IPS DF 4.7 (cell line): Measurements from ENCODE around the gene EXOG.

Source experiments
- DNase-seq: peaks from one replicate; pipeline ENCODE4 v3.0.0-alpha.2; 2013; ENCODE audit warnings: low spot score; ENCODE audit errors: extremely low read depth

EXOG gene

DNA sequence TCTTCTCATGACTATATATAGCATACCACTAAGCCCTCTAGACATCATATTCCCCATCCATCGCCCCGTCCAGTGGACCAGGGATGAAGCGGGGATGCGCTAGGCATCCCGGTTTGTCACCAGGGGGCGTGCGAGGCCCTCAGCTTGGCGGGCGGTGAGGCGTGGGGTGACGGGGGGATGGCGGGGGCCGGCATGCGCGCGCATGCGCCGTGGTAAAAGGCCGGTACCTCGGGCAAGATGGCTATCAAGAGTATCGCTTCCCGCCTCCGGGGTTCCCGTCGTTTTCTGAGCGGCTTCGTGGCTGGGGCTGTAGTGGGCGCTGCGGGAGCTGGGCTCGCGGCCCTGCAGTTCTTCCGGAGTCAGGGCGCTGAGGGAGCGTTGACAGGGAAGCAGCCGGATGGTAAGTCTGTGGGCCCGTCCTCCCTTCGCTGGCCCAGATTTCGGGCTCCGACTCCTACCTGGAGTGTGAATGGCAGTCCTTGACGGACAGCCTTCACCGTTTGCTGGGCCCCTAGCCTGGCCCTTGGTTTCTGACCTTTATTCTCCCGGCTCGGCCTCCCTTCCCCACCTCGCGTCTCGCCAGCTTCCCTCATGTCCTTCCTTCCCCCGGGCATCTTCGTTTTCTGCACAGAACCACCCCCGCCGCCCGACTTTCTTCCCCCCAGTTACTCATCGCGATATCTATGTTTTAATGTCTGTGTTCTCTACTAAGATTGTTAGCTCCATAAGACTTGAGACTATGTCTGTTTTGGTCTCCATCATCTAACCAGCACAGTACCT, at the start of gene EXOG:
Gene EXOG (plus strand): TSS at position 210 of the 780 bp plus-strand sequence. CDS start 28 bp downstream, at position 238.
- peak; percentile 33 for DNase-seq

GRCh38 chr3:38446812-38447211, 49.3 kb upstream of the EXOG start:
- DNase-seq: no peak

- DNase-seq: no peak
These were observed 45.3 kb upstream of the EXOG start for GRCh38 chr3:38450853-38451252.

DNA sequence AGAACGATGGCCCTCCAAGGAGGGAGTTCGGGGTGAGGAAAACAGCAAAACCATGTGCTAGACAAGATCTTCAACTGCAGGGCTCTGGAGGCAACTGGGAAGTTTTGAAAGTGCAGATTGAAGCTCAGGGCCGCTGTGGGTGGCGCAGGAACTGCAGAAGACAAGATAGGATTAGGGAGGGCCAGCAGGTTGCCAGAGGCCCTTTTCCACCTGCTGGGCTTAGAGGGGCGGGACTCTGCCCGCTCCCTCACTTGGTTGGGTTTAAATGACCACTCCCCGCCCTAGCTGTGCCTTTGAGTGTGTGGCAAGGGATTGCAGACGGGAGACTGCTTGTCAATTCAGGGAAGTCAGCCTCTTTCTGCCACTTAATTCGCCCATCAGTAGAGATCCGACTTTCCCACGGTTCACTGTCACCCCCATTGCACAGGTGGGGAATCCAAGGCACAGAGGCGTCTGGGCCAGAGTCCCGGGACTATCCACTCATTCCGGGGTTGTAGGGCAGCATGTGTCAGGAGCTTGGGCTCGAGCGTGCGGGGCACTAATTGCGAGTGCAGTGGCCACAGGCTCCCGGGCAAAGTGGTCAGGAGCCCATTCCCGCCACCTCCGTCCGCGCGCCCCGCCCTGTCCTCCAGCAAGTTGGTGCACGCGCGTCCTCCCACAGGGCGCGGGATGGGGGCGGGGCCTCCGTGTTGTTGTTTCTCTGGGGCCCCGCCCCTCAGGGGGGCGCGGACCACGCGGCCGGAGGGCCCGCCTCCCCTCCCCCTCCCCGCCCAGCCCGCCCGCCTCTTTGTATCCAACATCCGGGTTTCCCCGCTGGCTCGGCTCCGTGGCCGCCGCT, 42.8 kb upstream of the EXOG start, which contains the start of gene ACVR2B:
Gene ACVR2B (plus strand): TSS at position 816 of the 838 bp plus-strand sequence. CDS start 433 bp downstream, outside the sequence.
- no peak for DNase-seq

DNA sequence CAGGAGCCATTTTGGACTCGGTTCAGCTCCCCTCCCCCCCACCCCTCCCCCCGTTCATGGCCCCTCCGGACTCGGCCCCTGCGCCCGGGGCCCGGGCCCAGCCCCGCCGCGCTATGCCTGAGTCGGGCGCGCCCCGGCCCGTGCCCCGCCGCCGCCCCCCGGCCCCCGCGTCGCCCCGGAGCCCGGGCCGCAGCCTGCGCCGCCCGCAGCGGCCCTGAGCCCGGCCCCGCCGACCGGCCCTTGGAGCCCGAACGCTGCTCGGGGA, 42.3 kb upstream of the EXOG start:
- no peak for DNase-seq

DNA sequence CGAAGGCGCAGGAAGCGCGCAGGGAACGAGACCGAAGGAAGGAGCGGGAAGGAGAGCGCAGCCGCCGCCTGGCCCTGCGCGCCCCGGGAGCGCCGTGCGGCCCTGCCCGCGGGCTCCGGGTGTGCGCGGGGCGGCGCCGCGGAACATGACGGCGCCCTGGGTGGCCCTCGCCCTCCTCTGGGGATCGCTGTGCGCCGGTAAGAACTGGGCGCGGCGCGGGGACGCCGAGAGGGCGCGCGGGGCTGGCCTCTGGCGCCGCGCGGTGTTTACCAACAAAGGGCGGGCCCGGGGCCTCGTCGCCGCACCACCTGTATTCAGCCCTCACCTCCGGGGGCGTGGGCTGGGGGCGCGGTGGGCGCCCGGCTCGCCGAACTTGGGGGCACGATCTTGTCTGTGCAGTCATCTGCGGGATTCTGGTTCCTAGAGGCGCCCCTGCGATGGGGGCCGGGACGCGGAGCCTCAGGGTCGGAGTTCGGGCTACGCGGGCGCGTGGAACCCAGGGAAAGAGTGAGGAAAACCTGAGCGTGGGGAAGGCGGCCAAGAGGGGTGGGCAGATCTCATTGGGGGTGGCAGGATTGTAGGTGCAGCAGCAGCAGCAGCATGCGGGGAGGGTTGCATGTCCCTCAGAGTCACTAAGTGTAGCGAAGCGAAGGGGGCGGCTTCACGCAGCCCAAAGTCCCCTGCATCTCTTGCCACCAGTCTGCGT, 41.8 kb upstream of the EXOG start:
- DNase-seq: no peak

- no peak for DNase-seq
These were observed 41.1 kb upstream of the EXOG start for GRCh38 chr3:38454884-38455638.

- no peak for DNase-seq
These were observed 40.3 kb upstream of the EXOG start for GRCh38 chr3:38455639-38456430.

DNA sequence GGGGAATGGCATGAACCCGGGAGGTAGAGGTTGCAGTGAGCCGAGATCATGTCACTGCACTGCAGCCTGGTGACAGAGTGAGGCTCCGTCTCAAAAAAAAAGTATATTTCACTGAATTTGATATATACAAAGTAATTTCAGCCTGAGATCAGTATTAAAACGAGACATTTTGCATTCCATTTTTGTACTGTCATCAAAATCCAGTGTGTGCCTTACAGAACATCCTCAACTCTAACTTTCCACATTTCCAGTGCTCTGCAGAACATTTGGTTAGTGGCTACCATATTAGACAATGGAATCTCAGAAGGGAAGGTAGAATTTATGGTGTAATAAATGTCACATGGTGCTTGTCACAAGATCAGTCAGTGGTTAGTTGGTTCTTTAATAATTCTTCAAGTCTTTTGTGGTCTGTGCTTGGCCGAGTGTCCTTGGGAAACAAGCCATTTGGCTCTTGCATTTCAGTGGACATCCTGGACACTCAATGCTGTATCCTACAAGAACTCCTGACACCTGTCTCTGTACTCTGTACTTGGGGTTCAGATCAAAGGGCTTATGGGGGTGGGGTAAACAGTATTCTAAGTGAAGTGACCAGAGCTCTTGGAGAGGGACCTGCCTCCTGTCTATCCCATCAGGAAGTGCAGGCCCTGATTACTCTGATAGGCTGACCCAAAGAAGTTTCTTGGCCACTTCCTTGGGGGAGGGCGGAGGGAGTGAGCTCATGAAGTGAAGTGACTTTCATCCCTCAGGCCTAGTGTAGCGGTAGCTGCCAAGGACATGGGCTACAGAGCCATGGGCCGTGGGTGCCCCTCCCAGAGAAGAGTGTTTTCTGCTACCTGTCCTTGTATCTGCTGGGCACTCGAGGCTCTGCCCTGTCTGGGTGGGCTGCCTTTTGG, 38.8 kb upstream of the EXOG start:
- DNase-seq: no peak

- DNase-seq: no peak
These were observed 37.2 kb upstream of the EXOG start for GRCh38 chr3:38458796-38459498.

GRCh38 chr3:38459499-38460048, 36.6 kb upstream of the EXOG start:
- no peak for DNase-seq

DNA sequence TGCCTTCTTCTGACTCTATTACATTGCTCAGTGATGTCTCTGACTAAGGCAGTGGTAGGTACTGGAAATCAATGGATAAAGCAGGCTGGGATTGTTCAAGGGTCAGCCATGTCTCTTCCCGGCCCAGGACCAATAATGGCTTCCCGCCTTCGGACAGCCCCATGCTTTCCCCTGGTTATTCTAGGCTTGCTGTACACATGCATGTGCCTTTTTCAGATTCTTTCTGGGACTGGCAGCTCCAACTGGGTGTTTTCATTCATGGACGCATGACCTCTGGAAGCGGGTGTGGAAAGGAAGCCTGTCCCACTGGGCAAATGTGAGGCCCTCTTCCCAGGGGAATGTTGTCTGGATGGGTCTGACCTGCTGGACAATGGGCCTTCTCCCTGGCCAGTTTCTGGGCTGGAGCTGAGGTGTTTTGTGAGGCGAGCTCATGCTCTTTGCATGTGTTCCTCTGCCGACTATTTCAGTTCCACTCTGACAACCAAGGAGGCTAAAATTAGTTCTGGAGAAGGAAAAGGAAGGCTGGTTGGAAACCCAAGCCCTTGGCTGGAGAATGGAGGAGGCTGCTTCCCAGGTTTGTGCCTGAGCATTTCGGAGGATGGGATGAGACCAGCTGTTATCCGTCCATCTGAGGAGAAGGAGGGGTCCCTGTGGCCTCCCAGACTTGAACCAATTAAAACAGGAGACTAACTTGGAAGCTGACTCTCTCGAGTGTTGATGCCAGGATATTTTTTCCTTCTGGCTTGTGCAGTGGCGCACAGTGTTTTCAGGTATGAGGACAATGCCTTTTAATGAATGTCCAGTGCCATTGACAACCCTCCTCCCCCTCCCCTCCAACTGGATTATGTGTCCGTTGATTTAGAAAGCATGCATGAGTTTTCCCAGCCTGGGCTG, 35.5 kb upstream of the EXOG start:
- no peak for DNase-seq

- no peak for DNase-seq
These were observed 30.5 kb upstream of the EXOG start for GRCh38 chr3:38465588-38466154.

GRCh38 chr3:38468765-38469164, 27.4 kb upstream of the EXOG start:
- no peak for DNase-seq

DNA sequence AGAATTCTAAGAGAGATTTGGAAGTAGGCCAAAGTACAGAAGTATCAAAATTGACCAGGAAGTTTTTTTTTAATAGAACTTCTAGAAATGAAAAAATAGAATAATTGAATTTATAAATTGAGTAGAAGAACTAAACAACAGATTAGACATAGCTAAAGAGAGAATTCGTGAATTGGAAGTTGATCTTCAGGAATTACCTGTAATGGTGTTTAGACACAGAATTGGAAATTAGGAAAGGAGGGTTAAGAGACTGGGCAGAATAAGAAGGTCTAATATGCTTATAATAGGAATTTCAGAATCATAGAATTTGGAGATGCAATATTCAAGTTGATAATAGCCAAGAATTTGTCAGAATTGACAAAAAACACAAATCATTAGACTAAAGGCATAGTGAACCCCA, 26.3 kb upstream of the EXOG start:
- DNase-seq: no peak

- DNase-seq: no peak
These were observed 24.8 kb upstream of the EXOG start for GRCh38 chr3:38471260-38471857.

DNA sequence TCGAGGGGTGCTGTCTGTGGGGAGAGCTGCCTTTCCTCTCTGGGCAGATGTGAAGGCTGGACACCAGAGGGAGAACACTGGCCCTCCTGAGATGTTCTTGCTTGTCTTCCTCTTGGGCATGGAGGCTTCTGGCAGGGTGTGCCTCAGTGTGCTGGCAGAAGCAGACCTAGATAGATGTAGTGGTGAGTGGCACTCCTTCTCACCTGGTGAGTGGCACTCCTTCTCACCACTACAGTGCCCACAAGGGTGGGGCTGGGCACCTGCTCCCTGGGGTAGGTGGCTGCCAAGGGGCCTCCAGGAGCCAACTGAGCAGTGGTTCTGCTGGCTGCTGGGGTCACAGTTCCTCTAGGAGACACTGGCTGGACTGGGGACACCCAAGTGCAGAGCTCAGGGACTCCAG, 23.8 kb upstream of the EXOG start:
- no peak for DNase-seq
